K562 (cell line): ENCODE data around the gene PHYKPL. TPM values are rescaled to one million over a fixed set of nuclear protein-coding genes. Genes with fewer than 3 reads are reported as not detected.

Experiments
- ATAC-seq: fragments of 200-7000 bp; cut with Tn5 transposase; 3 replicates; pipeline ENCODE4 v1.9.1; 2020; ENCODE audit warnings: moderate library complexity
- BruUV-seq: library from RNA; stranded (reverse); fragments of 400-500 nt; replicated peaks from 2 replicates; lab custom pipeline; 2021; lab: Mats Ljungman, UMichigan
- CTCF ChIA-PET: fragments of 300-600 bp; formaldehyde crosslinking; extraction: SDS; loops from one replicate; lab custom pipeline; 2021; ENCODE audit warnings: low intra/inter-chr PET ratio; lab: Yijun Ruan, JAX
- POLR2A ChIA-PET: fragments of 300-600, 350-650 bp; sonication (Branson Sonifier 250); formaldehyde crosslinking; extraction: SDS; loops from one replicate; lab custom pipeline; 2021; ENCODE audit warnings: antibody characterized with exemption, inconsistent platforms; lab: Yijun Ruan, JAX
- DNase-seq, 4 experiments: peaks; one replicate each; pipeline versions ENCODE4 v3.0.0 to v3.0.0-alpha.2; 2011 to 2018; ENCODE audit warnings: low spot score in 3 of 4, mixed read lengths in 3 of 4; ENCODE audit errors: extremely low read depth in 1 of 4
- FAIRE-seq: peaks from 2 replicates; lab custom pipeline; 2011; peaks lifted over from hg19 to GRCh38; lab: Jason Lieb, UNC
- H2AFZ ChIP-seq: 2 replicates; pipeline ENCODE4 v1.6.0; 2011; ENCODE audit warnings: low read depth, low read length, control low read depth, inconsistent platforms
- H3K27ac ChIP-seq: fragments of 200-600 bp; 3 replicates; pipeline ENCODE4 v1.8.0; 2011; ENCODE audit warnings: low read depth, mild to moderate bottlenecking, control low read depth, inconsistent platforms, low read length, moderate library complexity, mixed read lengths; ENCODE audit errors: extremely low read depth
- H3K27me3 ChIP-seq, 2 experiments: fragments of 300-600 bp in 1 of 2; 2 replicates in 1 of 2; 3 replicates in 1 of 2; pipeline versions ENCODE4 v1.6.0 to v1.8.0; 2011; ENCODE audit warnings: inconsistent platforms in 2 of 2, low read length in 2 of 2, mild to moderate bottlenecking in 1 of 2, mixed read lengths in 1 of 2, moderate library complexity in 1 of 2; ENCODE audit not compliant: control insufficient read depth in 2 of 2, insufficient read depth in 2 of 2
- H3K36me3 ChIP-seq: fragments of 300-600 bp; 3 replicates; pipeline ENCODE4 v1.8.0; 2011; ENCODE audit warnings: mild to moderate bottlenecking, low read length, inconsistent platforms; ENCODE audit not compliant: control insufficient read depth, insufficient read depth
- H3K4me1 ChIP-seq, 2 experiments: fragments of 200-600 bp in 1 of 2; replicated peaks in 1 of 2; 2 replicates in 1 of 2; 3 replicates in 1 of 2; pipeline versions ENCODE4 v1.5.1 to v1.8.0; 2011; ENCODE audit warnings: inconsistent platforms in 2 of 2, low read length in 2 of 2, mild to moderate bottlenecking in 1 of 2, mixed read lengths in 1 of 2, moderate library complexity in 1 of 2; ENCODE audit not compliant: control insufficient read depth in 2 of 2, insufficient read depth in 2 of 2
- H3K4me2 ChIP-seq: 2 replicates; pipeline ENCODE4 v1.6.1; 2011; ENCODE audit warnings: low read length, control low read depth, inconsistent platforms, mixed read lengths; ENCODE audit not compliant: insufficient read depth
- H3K4me3 ChIP-seq: fragments of 200-600 bp; sonication (generic), shearing (Covaris generic); 2 replicates; pipeline ENCODE4 v1.5.1; 2016; ENCODE audit warnings: control low read depth, inconsistent platforms
- H3K79me2 ChIP-seq: fragments of 200-600 bp; 3 replicates; pipeline ENCODE4 v1.8.0; 2011; ENCODE audit warnings: low read length, inconsistent platforms; ENCODE audit not compliant: control insufficient read depth, insufficient read depth
- H3K9ac ChIP-seq, 2 experiments: 2 replicates each; pipeline versions ENCODE4 v1.6.0 to v1.6.1; 2011; ENCODE audit warnings: low read depth in 2 of 2, low read length in 2 of 2, control low read depth in 1 of 2, inconsistent platforms in 1 of 2, mild to moderate bottlenecking in 1 of 2, mixed read lengths in 1 of 2; ENCODE audit not compliant: insufficient read depth in 1 of 2
- H3K9me1 ChIP-seq: one replicate; pipeline ENCODE4 v1.6.0; 2011; ENCODE audit warnings: inconsistent platforms, mild to moderate bottlenecking, low read length, moderate library complexity; ENCODE audit not compliant: control insufficient read depth, insufficient read depth
- H3K9me3 ChIP-seq: replicated peaks from 2 replicates; pipeline ENCODE4 v1.5.1; 2011; ENCODE audit warnings: low read depth, low read length, inconsistent platforms; ENCODE audit not compliant: control insufficient read depth, insufficient read depth
- H4K20me1 ChIP-seq: replicated peaks from 2 replicates; pipeline ENCODE4 v1.6.1; 2011; ENCODE audit warnings: low read length, inconsistent platforms, mixed read lengths; ENCODE audit not compliant: control insufficient read depth, insufficient read depth
- DIDO1 ChIP-seq: fragments of 450-650 bp; IDR thresholded peaks from 2 replicates; pipeline ENCODE4 v1.6.1; 2016; ENCODE audit warnings: low read depth, missing biosample characterization, missing genetic modification characterization
- MYC ChIP-seq, 2 experiments: fragments of 250-450 bp in 1 of 2; sonication (Bioruptor Pico) in 1 of 2; IDR thresholded peaks; 2 replicates each; pipeline versions ENCODE4 v1.5.1 to v1.6.1; 2012 to 2021; ENCODE audit warnings: low read depth in 2 of 2, borderline replicate concordance in 1 of 2, improper control_type of control experiment in 1 of 2, low read length in 1 of 2, mild to moderate bottlenecking in 1 of 2, moderate library complexity in 1 of 2
- NONO ChIP-seq, 2 experiments: fragments of 200-400 bp in 1 of 2; fragments of 450-650 bp in 1 of 2; formaldehyde crosslinking in 1 of 2; IDR thresholded peaks; 2 replicates each; pipeline ENCODE4 v1.6.1; 2017; ENCODE audit warnings: low read depth in 2 of 2, mild to moderate bottlenecking in 2 of 2, moderate library complexity in 2 of 2, low read length in 1 of 2
- RBM25 ChIP-seq: fragments of 200-400 bp; formaldehyde crosslinking; IDR thresholded peaks from 2 replicates; pipeline ENCODE4 v1.6.1; 2018; ENCODE audit warnings: low read length, low read depth, moderate library complexity; ENCODE audit not compliant: severe bottlenecking
- TCFL5 ChIP-seq: fragments of 250-450 bp; sonication (Bioruptor Pico); conservative IDR thresholded peaks from 2 replicates; pipeline ENCODE4 v1.6.1; 2021; ENCODE audit warnings: mild to moderate bottlenecking, moderate library complexity, matching md5 sums
- XRCC4 ChIP-seq: IDR thresholded peaks from one replicate; pipeline ENCODE4 v1.6.1; 2011; ENCODE audit not compliant: insufficient read depth, insufficient read length; ENCODE audit errors: extremely low read depth
- ZBED1 ChIP-seq: IDR thresholded peaks from 2 replicates; pipeline ENCODE4 v1.6.1; 2014
- ZNF668 ChIP-seq: fragments of 250-450 bp; sonication (Bioruptor Pico); IDR thresholded peaks from 2 replicates; pipeline ENCODE4 v1.8.0; 2022; ENCODE audit warnings: mild to moderate bottlenecking, inconsistent platforms
- WGBS: fragments of 100-300 bp; shearing (Covaris generic); methylation state at CpG from one replicate; pipeline ENCODE4 v1.1.6; 2016; ENCODE audit warnings: low coverage, mixed read lengths; ENCODE audit not compliant: insufficient coverage; ENCODE audit errors: missing lambda C conversion rate; 5-methylcytosine and 5-hydroxymethylcytosine counted together
- in situ Hi-C: fragments of 300-500 bp; cut with MboI; formaldehyde crosslinking; loops from 4 replicates; pipeline ENCODE4 v1.15.0; 2018; ENCODE audit warnings: inconsistent platforms, mixed read lengths
- intact Hi-C: fragments of 100-400 bp; cut with micrococcal nuclease; formaldehyde crosslinking; loops from 2 replicates; pipeline ENCODE4 v1.14.2; 2022
- polyA plus RNA-seq, 8 experiments: library from polyadenylated mRNA; depleted of rRNA in 4 of 8; stranded (reverse) in 5 of 8; unstranded in 3 of 8; fragments of >200 nt; fragmentation: Nextera tagmentation in 2 of 8; fragmentation: Illumina TruSeq in 1 of 8; extraction: Ambion mirVana in 2 of 8; extraction: Trizol in 1 of 8; gene quantifications; 2 replicates each; pipeline versions ENCODE4 v1.2.1 to v1.2.3, GENCODE V29; 2011 to 2014; ENCODE audit warnings: inconsistent platforms in 1 of 8, missing spikeins in 1 of 8
- total RNA-seq, 7 experiments: library from RNA; depleted of rRNA in 6 of 7; stranded (reverse); fragments of >200 nt in 6 of 7; fragmentation: Illumina TruSeq in 2 of 7; extraction: Trizol in 2 of 7; gene quantifications; 2 replicates each; pipeline versions ENCODE4 v1.2.1 to v1.2.3, GENCODE V29; 2011 to 2021; ENCODE audit warnings: low replicate concordance in 1 of 7
- TF ChIP-seq, protein P1 (sequence below): fragments of 250-450 bp; sonication (Bioruptor Pico); IDR thresholded peaks from 2 replicates; pipeline ENCODE4 v1.8.0; 2021; ENCODE audit warnings: borderline replicate concordance, mild to moderate bottlenecking, moderate library complexity; ENCODE audit not compliant: poor library complexity, severe bottlenecking
- TF ChIP-seq, protein P2 (sequence below): sonication (generic); formaldehyde crosslinking; IDR thresholded peaks from 2 replicates; pipeline ENCODE4 v1.8.0; 2022; ENCODE audit warnings: mild to moderate bottlenecking, missing genetic modification reagents
- TF ChIP-seq, protein P3 (sequence below): fragments of 450-650 bp; formaldehyde crosslinking; IDR thresholded peaks from 2 replicates; pipeline ENCODE4 v1.4.0; 2020; ENCODE audit warnings: mild to moderate bottlenecking, mixed read lengths

PHYKPL gene
- total and polyA plus RNA-seq, 9 of the 15 experiments (the other 6 are each of a cell fraction or from before 2014, with no cell fraction given) = 4.7 to 34.7 (median 18.6) TPM

DNA sequence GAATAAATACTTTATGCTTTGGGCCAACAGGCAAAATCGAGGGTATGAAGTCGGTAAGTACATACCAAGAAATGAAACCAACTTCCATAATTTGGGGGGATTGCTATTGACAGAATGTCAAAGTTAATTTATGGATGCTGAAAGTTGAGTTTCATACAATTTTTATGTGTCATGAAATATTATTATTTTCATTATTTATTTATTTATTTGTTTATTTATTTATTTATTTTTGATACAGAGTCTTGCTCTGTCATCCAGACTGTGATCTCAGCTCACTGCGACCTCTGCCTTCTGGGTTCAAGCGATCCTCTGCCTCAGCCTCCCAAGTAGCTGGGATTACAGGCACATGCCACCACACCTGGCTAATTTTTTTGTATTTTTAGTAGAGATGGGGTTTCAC lies 40.9 kb downstream of the PHYKPL start:
- Histone ChIP-seq H3K9ac (no peak overlapping the region), H3K27me3 (peaks cover 5 to 16% of the 10 kb centered on the region in 2 experiments; a peak in 3 of 5 replicates), H3K27ac (no peak overlapping the region), H4K20me1 (no peaks in the 10 kb centered on the region), H3K4me2 (no peak overlapping the region), H3K36me3 (no peaks in the 10 kb centered on the region), H3K79me2 (no peaks in the 10 kb centered on the region), H3K4me3 (no peak overlapping the region), H3K9me3 (no peaks in the 10 kb centered on the region; the same call in 1 of the 2 replicates), H3K4me1 (peaks cover 0 to 14% of the 10 kb centered on the region in 2 experiments; a peak in 3 of 5 replicates), H3K9me1 (no peaks in the 10 kb centered on the region), H2AFZ (no peak overlapping the region)
- POLR2A ChIA-PET = no interaction called here
- no peak for TF ChIP-seq TCFL5
- no peak for TF ChIP-seq ZBED1
- TF ChIP-seq ZNF668 (CRISPR knock-in tag) = no peak
- no peak for TF ChIP-seq DIDO1 (tag)
- no peak for TF ChIP-seq MYC (IDR thresholded peaks at IDR 0.05; ENCODE audit: low read depth, low read length)
- TF ChIP-seq MYC (CRISPR knock-in tag; IDR thresholded peaks at IDR 0.05; ENCODE audit: borderline replicate concordance, low read depth) = no peak
- TF ChIP-seq NONO (IDR thresholded peaks at IDR 0.05; ENCODE audit: low read depth in 2 of 2, low read length in 1 of 2) = no peak
- TF ChIP-seq XRCC4 = no peak
- TF ChIP-seq, protein P1, sequence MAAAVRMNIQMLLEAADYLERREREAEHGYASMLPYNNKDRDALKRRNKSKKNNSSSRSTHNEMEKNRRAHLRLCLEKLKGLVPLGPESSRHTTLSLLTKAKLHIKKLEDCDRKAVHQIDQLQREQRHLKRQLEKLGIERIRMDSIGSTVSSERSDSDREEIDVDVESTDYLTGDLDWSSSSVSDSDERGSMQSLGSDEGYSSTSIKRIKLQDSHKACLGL (CRISPR knock-in tag) = no peak
- TF ChIP-seq, protein P2, sequence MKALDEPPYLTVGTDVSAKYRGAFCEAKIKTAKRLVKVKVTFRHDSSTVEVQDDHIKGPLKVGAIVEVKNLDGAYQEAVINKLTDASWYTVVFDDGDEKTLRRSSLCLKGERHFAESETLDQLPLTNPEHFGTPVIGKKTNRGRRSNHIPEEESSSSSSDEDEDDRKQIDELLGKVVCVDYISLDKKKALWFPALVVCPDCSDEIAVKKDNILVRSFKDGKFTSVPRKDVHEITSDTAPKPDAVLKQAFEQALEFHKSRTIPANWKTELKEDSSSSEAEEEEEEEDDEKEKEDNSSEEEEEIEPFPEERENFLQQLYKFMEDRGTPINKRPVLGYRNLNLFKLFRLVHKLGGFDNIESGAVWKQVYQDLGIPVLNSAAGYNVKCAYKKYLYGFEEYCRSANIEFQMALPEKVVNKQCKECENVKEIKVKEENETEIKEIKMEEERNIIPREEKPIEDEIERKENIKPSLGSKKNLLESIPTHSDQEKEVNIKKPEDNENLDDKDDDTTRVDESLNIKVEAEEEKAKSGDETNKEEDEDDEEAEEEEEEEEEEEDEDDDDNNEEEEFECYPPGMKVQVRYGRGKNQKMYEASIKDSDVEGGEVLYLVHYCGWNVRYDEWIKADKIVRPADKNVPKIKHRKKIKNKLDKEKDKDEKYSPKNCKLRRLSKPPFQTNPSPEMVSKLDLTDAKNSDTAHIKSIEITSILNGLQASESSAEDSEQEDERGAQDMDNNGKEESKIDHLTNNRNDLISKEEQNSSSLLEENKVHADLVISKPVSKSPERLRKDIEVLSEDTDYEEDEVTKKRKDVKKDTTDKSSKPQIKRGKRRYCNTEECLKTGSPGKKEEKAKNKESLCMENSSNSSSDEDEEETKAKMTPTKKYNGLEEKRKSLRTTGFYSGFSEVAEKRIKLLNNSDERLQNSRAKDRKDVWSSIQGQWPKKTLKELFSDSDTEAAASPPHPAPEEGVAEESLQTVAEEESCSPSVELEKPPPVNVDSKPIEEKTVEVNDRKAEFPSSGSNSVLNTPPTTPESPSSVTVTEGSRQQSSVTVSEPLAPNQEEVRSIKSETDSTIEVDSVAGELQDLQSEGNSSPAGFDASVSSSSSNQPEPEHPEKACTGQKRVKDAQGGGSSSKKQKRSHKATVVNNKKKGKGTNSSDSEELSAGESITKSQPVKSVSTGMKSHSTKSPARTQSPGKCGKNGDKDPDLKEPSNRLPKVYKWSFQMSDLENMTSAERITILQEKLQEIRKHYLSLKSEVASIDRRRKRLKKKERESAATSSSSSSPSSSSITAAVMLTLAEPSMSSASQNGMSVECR = no peak
- TF ChIP-seq, protein P3, sequence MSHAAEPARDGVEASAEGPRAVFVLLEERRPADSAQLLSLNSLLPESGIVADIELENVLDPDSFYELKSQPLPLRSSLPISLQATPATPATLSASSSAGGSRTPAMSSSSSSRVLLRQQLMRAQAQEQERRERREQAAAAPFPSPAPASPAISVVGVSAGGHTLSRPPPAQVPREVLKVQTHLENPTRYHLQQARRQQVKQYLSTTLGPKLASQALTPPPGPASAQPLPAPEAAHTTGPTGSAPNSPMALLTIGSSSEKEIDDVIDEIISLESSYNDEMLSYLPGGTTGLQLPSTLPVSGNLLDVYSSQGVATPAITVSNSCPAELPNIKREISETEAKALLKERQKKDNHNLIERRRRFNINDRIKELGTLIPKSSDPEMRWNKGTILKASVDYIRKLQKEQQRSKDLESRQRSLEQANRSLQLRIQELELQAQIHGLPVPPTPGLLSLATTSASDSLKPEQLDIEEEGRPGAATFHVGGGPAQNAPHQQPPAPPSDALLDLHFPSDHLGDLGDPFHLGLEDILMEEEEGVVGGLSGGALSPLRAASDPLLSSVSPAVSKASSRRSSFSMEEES (CRISPR knock-in tag) = no peak
- TF ChIP-seq RBM25 = no peak
- ATAC-seq (no peak), DNase-seq (no peak), FAIRE-seq (no peak)
- BruUV-seq = no TSS peak
- WGBS = 50% methylated on average over 4 of the region's 4 CpGs
- intact Hi-C loops = no loop called here
- in situ Hi-C loops = no loop called here
- CTCF ChIA-PET = no interaction called here
